GM12801 (cell line): ENCODE measurements around the gene PLEKHM3.

Experiments
- TF ChIP-seq, protein P1 (sequence below): IDR thresholded peaks from one replicate; pipeline ENCODE4 v1.5.1; 2011; ENCODE audit warnings: control low read depth; ENCODE audit not compliant: insufficient read length; ENCODE audit errors: extremely low read depth

Gene PLEKHM3

GRCh38 chr2:207891086-207891844 is 134.1 kb downstream of the PLEKHM3 start:
- TF ChIP-seq, protein P1, sequence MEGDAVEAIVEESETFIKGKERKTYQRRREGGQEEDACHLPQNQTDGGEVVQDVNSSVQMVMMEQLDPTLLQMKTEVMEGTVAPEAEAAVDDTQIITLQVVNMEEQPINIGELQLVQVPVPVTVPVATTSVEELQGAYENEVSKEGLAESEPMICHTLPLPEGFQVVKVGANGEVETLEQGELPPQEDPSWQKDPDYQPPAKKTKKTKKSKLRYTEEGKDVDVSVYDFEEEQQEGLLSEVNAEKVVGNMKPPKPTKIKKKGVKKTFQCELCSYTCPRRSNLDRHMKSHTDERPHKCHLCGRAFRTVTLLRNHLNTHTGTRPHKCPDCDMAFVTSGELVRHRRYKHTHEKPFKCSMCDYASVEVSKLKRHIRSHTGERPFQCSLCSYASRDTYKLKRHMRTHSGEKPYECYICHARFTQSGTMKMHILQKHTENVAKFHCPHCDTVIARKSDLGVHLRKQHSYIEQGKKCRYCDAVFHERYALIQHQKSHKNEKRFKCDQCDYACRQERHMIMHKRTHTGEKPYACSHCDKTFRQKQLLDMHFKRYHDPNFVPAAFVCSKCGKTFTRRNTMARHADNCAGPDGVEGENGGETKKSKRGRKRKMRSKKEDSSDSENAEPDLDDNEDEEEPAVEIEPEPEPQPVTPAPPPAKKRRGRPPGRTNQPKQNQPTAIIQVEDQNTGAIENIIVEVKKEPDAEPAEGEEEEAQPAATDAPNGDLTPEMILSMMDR: no peak

DNA sequence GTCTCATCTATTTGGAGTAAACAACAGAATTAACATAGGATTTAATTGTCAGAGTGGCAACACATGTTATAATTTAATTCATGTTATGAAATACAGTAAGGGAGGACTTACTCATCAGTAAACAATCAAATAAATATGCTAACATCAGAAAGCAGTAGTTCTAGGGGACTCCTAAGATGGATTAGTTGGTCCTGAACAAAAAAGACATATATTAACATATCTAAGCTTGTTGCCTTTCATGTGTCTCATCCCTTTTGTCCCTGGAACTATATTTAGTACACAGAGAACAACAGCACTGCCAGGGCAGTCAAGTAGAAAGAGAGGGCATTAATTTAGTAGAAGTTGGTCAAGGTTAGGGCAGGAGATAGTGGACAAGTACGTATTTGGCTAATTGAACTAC is 137.8 kb downstream of the PLEKHM3 start:
- TF ChIP-seq, protein P1: no peak

GRCh38 chr2:207885010-207885409 is 140.3 kb downstream of the PLEKHM3 start:
- TF ChIP-seq, protein P1: no peak

DNA sequence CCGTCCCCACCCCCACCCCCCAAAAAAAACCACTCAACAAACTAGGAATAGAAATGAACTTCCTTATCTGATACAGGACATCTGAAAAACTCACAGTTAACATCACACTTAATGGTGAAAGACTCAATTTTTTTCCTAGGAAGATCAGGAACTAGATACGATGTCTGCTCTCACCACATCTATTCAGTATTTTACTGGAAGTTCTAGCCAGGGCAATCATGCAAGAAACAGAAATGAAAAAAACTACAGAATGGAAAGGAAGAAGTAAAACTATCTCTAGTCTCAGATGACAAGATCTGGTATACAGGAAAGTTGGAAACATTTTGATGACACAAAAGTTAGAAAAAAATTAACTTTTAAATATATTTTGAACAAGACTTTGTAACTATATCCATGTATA is 141.2 kb downstream of the PLEKHM3 start:
- TF ChIP-seq, protein P1: no peak

- TF ChIP-seq, protein P1: no peak
Measured at GRCh38 chr2:207883002-207883780, 142.1 kb downstream of the PLEKHM3 start.

- TF ChIP-seq, protein P1: no peak
Measured at GRCh38 chr2:207881902-207882301, 143.4 kb downstream of the PLEKHM3 start.

DNA sequence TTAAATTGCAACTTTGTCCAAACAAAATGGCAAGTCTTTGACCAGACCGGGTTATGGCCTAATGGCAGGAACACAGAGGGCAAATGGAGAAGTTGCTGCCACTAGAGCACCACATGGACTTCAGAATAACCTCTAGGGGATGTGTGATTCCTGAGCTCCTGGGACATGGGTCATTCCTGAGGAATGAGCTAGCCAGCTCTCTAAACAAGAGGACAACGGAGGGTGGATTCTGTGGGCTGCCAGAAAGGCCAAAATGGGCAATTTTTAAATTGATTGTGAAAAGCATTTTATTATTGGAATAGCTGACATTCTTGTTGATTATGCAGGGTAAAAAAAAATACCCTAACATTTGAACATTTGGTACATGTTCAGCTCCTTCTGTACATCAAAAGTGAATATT is 145.8 kb downstream of the PLEKHM3 start:
- TF ChIP-seq, protein P1: no peak
